Naive thymus-derived CD4-positive, alpha-beta T cell (primary cell): ENCODE results near the gene LPP. TPM values are rescaled to one million over a fixed set of nuclear protein-coding genes. Genes with fewer than 3 reads are reported as not detected.
A peak's percentile ranks its signal among the peaks of the same experiment; 100 is the strongest.

Experiments used
- ATAC-seq: fragments of 150-1000 bp; cut with Tn5 transposase; 2 replicates; pipeline ENCODE4 v1.10.0; 2021; ENCODE audit warnings: mild to moderate bottlenecking, moderate library complexity
- CTCF ChIA-PET: fragments of 350-600 bp; sonication (Branson Sonifier 250); formaldehyde crosslinking; loops from one replicate; lab custom pipeline; 2021; ENCODE audit warnings: antibody characterized with exemption; lab: Charles Lee
- POLR2A ChIA-PET: fragments of 350-600 bp; sonication (Branson Sonifier 250); formaldehyde crosslinking; loops from one replicate; lab custom pipeline; 2021; ENCODE audit warnings: antibody characterized with exemption, inconsistent platforms; lab: Charles Lee
- DNase-seq, 9 donors: peaks; one replicate each; pipeline versions ENCODE4 v3.0.0 to v3.0.0-alpha.2; 2020 to 2022; ENCODE audit warnings: mixed read lengths in 1 of 9
- H3K27ac ChIP-seq: one replicate; pipeline ENCODE4 v1.7.0; 2013; ENCODE audit warnings: mild to moderate bottlenecking, low read depth, low read length, moderate library complexity
- H3K27me3 ChIP-seq, 2 donors: one replicate each; pipeline ENCODE4 v1.7.0; 2013; ENCODE audit warnings: low read length in 2 of 2, mild to moderate bottlenecking in 2 of 2, moderate library complexity in 2 of 2; ENCODE audit not compliant: control insufficient read depth in 2 of 2, insufficient read depth in 2 of 2
- H3K36me3 ChIP-seq, 3 experiments: 1 replicate in 2 of 3; 2 replicates in 1 of 3; pipeline ENCODE4 v1.7.0; 2013; ENCODE audit warnings: low read length in 3 of 3, mild to moderate bottlenecking in 3 of 3, moderate library complexity in 1 of 3; ENCODE audit not compliant: insufficient read depth in 3 of 3, control insufficient read depth in 2 of 3
- H3K4me1 ChIP-seq, 2 donors: one replicate each; pipeline ENCODE4 v1.7.0; 2013; ENCODE audit warnings: low read length in 2 of 2, mild to moderate bottlenecking in 2 of 2, moderate library complexity in 1 of 2; ENCODE audit not compliant: control insufficient read depth in 2 of 2, insufficient read depth in 2 of 2
- H3K4me3 ChIP-seq: 2 replicates; pipeline ENCODE4 v1.7.0; 2013; ENCODE audit warnings: mild to moderate bottlenecking, low read length
- H3K9me3 ChIP-seq, 3 experiments: 1 replicate in 2 of 3; 2 replicates in 1 of 3; pipeline ENCODE4 v1.7.0; 2013; ENCODE audit warnings: low read length in 3 of 3; ENCODE audit not compliant: control insufficient read depth in 2 of 3
- H3K27ac Mint-ChIP-seq, 9 donors: one replicate each; pipeline ENCODE4 v1.8.0; 2020 to 2022; ENCODE audit warnings: mixed read lengths in 9 of 9, mild to moderate bottlenecking in 8 of 9, moderate library complexity in 5 of 9, inconsistent platforms in 2 of 9
- H3K27me3 Mint-ChIP-seq, 5 donors: one replicate each; pipeline ENCODE4 v1.8.0; 2021 to 2022; ENCODE audit warnings: mixed read lengths in 5 of 5, mild to moderate bottlenecking in 1 of 5
- H3K36me3 Mint-ChIP-seq, 5 donors: one replicate each; pipeline ENCODE4 v1.8.0; 2020 to 2022; ENCODE audit warnings: mixed read lengths in 5 of 5, mild to moderate bottlenecking in 3 of 5, inconsistent platforms in 1 of 5
- H3K4me1 Mint-ChIP-seq, 7 donors: one replicate each; pipeline ENCODE4 v1.8.0; 2020 to 2022; ENCODE audit warnings: mixed read lengths in 7 of 7, mild to moderate bottlenecking in 3 of 7, inconsistent platforms in 1 of 7
- H3K4me3 Mint-ChIP-seq, 10 donors: one replicate each; pipeline ENCODE4 v1.8.0; 2020 to 2022; ENCODE audit warnings: mild to moderate bottlenecking in 10 of 10, mixed read lengths in 10 of 10, moderate library complexity in 6 of 10, inconsistent platforms in 2 of 10
- H3K9me3 Mint-ChIP-seq, 11 donors: one replicate each; pipeline ENCODE4 v1.8.0; 2020 to 2022; ENCODE audit warnings: mixed read lengths in 11 of 11, mild to moderate bottlenecking in 4 of 11, inconsistent platforms in 1 of 11, moderate library complexity in 1 of 11
- intact Hi-C, 2 donors: fragments of 100-400 bp; cut with micrococcal nuclease; formaldehyde crosslinking; loops; one replicate each; pipeline ENCODE4 v1.15.1; 2023
- polyA plus RNA-seq, 2 donors: library from polyadenylated mRNA; unstranded; fragments of 300-500 nt; fragmentation: Illumina TruSeq; gene quantifications; one replicate each; pipeline ENCODE4 v1.2.3, GENCODE V29; 2021
- total RNA-seq, 6 experiments: library from RNA in 5 of 6; stranded (reverse) in 5 of 6; gene quantifications; 1 replicate in 5 of 6; 2 replicates in 1 of 6; pipeline ENCODE4 v1.2.3 and lab custom pipeline; 2021 to 2026

Gene LPP
- total and polyA plus RNA-seq, 7 experiments from 2014 or later = 10.3 to 95.2 (median 19.5) TPM

GRCh38 chr3:188309437-188310269 is 155.7 kb downstream of the LPP start:
- H3K4me3 ChIP-seq = no peak overlapping the region
- H3K4me3 Mint-ChIP-seq = peak overlapping the region in 2 of 10 donors; percentile 3 to 75
- H3K9me3 Mint-ChIP-seq = peaks cover 0 to 4% (median 0%) of the 10 kb centered on the region in 11 donors
- H3K4me1 ChIP-seq = no peaks in the 10 kb centered on the region
- no peaks in the 10 kb centered on the region for H3K36me3 ChIP-seq
- H3K27ac Mint-ChIP-seq = peak overlapping the region in 4 of 9 donors; percentile 10 to 77 (median 44)
- ATAC-seq (no peak), DNase-seq (peak in 1 of 9 donors; percentile 42)
- no peaks in the 10 kb centered on the region for H3K9me3 ChIP-seq
- intact Hi-C loops = loop anchor here in 1 of 2 donors (1.0 to 2.0 kb wide), 3 partner anchors 14 to 565 kb away; partner anchors contain the start of gene BCL6
- peaks cover 0 to 10% (median 0%) of the 10 kb centered on the region in 5 donors for H3K27me3 Mint-ChIP-seq
- H3K27ac ChIP-seq = no peak overlapping the region
- H3K27me3 ChIP-seq = no peaks in the 10 kb centered on the region
- POLR2A ChIA-PET = no interaction called here
- peaks cover 4 to 48% (median 21%) of the 10 kb centered on the region in 5 donors for H3K36me3 Mint-ChIP-seq
- CTCF ChIA-PET = no interaction called here
- H3K4me1 Mint-ChIP-seq = peaks cover 9 to 25% (median 14%) of the 10 kb centered on the region in 7 donors

GRCh38 chr3:188310270-188310710 is 156.3 kb downstream of the LPP start:
- no peak for ATAC-seq
- no peak for DNase-seq
- no peaks in the 10 kb centered on the region for H3K27me3 ChIP-seq
- peaks cover 0 to 4% (median 0%) of the 10 kb centered on the region in 11 donors for H3K9me3 Mint-ChIP-seq
- peaks cover 9 to 25% (median 14%) of the 10 kb centered on the region in 7 donors for H3K4me1 Mint-ChIP-seq
- intact Hi-C loops = loop anchor here in 1 of 2 donors (1.0 kb wide), 1 partner anchor 29 kb away; no protein-coding TSS in a partner anchor
- ChIA-PET CTCF (no interaction called here), POLR2A (interaction anchor here (0.7 kb wide), 1 partner anchor 93 kb away, joined by 5 read pairs; no protein-coding TSS in a partner anchor)
- no peaks in the 10 kb centered on the region for H3K9me3 ChIP-seq
- H3K27me3 Mint-ChIP-seq = peaks cover 0 to 10% (median 0%) of the 10 kb centered on the region in 5 donors
- no peaks in the 10 kb centered on the region for H3K36me3 ChIP-seq
- H3K4me3 ChIP-seq = no peak overlapping the region
- no peak overlapping the region for H3K27ac ChIP-seq
- peak overlapping the region in 3 of 9 donors; percentile 4 to 77 (median 10) for H3K27ac Mint-ChIP-seq
- H3K4me3 Mint-ChIP-seq = peak overlapping the region in 1 of 10 donors; percentile 75
- H3K36me3 Mint-ChIP-seq = peaks cover 4 to 46% (median 19%) of the 10 kb centered on the region in 5 donors
- no peaks in the 10 kb centered on the region for H3K4me1 ChIP-seq

- no peak for ATAC-seq
- POLR2A ChIA-PET = no interaction called here
- Histone ChIP-seq H3K9me3 (no peaks in the 10 kb centered on the region), H3K4me1 (no peaks in the 10 kb centered on the region), H3K4me3 (no peak overlapping the region), H3K27me3 (no peaks in the 10 kb centered on the region), H3K36me3 (no peaks in the 10 kb centered on the region), H3K27ac (no peak overlapping the region)
- Mint-ChIP-seq H3K36me3 (peaks cover 0 to 30% (median 5%) of the 10 kb centered on the region in 5 donors), H3K9me3 (peaks cover 0 to 4% (median 0%) of the 10 kb centered on the region in 11 donors), H3K4me3 (no peak overlapping the region), H3K27ac (no peak overlapping the region), H3K27me3 (peaks cover 0 to 6% (median 0%) of the 10 kb centered on the region in 5 donors), H3K4me1 (peaks cover 6 to 20% (median 14%) of the 10 kb centered on the region in 7 donors)
- DNase-seq = no peak
- intact Hi-C loops = no loop called here
- CTCF ChIA-PET = interaction anchor here (0.6 kb wide), 1 partner anchor 84 kb away, joined by 3 read pairs; no protein-coding TSS in a partner anchor
Observed at GRCh38 chr3:188315553-188315952, 161.6 kb downstream of the LPP start.

DNA sequence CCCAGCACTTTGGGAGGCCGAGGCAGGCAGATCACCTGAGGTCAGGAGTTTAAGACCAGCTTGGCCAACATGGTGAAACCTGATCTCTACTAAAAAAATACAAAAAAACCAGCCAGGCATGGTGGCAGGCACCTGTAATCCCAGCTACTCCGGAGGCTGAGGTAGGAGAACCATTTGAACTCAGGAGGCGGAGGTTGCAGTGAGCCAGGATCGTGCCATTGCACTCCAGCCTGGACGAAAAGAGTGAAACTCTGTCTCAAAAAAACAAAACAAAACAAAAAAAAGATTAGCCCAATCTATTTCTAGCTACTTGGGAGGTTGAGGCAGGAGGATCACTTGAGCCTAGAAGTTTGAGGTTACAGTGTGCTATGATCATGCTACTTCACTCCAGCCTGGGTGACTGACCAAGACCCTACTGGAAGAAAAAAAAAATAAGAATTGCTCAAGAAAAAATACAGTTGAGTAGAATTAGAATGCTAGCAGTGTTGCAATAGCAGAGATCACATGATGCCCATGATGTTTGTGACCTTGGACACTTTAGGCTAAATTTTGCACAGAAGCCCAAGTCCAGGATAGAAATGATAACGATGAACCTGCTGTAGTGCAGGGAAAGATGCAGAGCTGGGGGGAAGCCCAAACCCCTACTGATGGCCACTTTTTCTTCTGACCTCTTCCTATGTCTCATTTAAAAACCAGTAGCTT is 162.2 kb downstream of the LPP start:
- H3K27ac ChIP-seq = no peak overlapping the region
- ATAC-seq (no peak), DNase-seq (no peak)
- Mint-ChIP-seq H3K36me3 (peaks cover 0 to 32% (median 3%) of the 10 kb centered on the region in 5 donors), H3K27me3 (peaks cover 0 to 6% (median 0%) of the 10 kb centered on the region in 5 donors), H3K4me3 (no peak overlapping the region), H3K9me3 (peaks cover 0 to 4% (median 0%) of the 10 kb centered on the region in 11 donors), H3K27ac (peak overlapping the region in 1 of 9 donors; percentile 13), H3K4me1 (peaks cover 6 to 26% (median 18%) of the 10 kb centered on the region in 7 donors)
- no peaks in the 10 kb centered on the region for H3K9me3 ChIP-seq
- H3K4me3 ChIP-seq = no peak overlapping the region
- CTCF ChIA-PET = no interaction called here
- intact Hi-C loops = no loop called here
- no peaks in the 10 kb centered on the region for H3K4me1 ChIP-seq
- no peaks in the 10 kb centered on the region for H3K36me3 ChIP-seq
- POLR2A ChIA-PET = no interaction called here
- no peaks in the 10 kb centered on the region for H3K27me3 ChIP-seq

- DNase-seq = no peak
- CTCF ChIA-PET = no interaction called here
Observed at GRCh38 chr3:188316723-188317070, 162.7 kb downstream of the LPP start.

GRCh38 chr3:188319569-188319968 is 165.6 kb downstream of the LPP start:
- peaks cover 19 to 25% of the 10 kb centered on the region in 2 donors for H3K4me1 ChIP-seq
- Mint-ChIP-seq H3K27me3 (peaks cover 0 to 6% (median 0%) of the 10 kb centered on the region in 5 donors), H3K27ac (no peak overlapping the region), H3K9me3 (peaks cover 0 to 5% (median 0%) of the 10 kb centered on the region in 11 donors), H3K36me3 (peaks cover 0 to 36% (median 5%) of the 10 kb centered on the region in 5 donors), H3K4me3 (no peak overlapping the region), H3K4me1 (peaks cover 32 to 59% (median 50%) of the 10 kb centered on the region in 7 donors)
- no peak for DNase-seq
- intact Hi-C loops = no loop called here
- no peaks in the 10 kb centered on the region for H3K9me3 ChIP-seq
- no peak for ATAC-seq
- no peak overlapping the region for H3K4me3 ChIP-seq
- H3K36me3 ChIP-seq = no peaks in the 10 kb centered on the region
- H3K27ac ChIP-seq = no peak overlapping the region
- ChIA-PET POLR2A (no interaction called here), CTCF (no interaction called here)
- no peaks in the 10 kb centered on the region for H3K27me3 ChIP-seq

More at GRCh38 chr3:188316723-188317070, 162.7 kb downstream of the LPP start:
- no peaks in the 10 kb centered on the region for H3K4me1 ChIP-seq
- Mint-ChIP-seq H3K36me3 (peaks cover 0 to 31% (median 0%) of the 10 kb centered on the region in 5 donors), H3K27me3 (peaks cover 0 to 6% (median 0%) of the 10 kb centered on the region in 5 donors), H3K4me3 (no peak overlapping the region), H3K27ac (peak overlapping the region in 1 of 9 donors; percentile 13), H3K4me1 (peaks cover 6 to 31% (median 21%) of the 10 kb centered on the region in 7 donors), H3K9me3 (peaks cover 0 to 4% (median 0%) of the 10 kb centered on the region in 11 donors)
- intact Hi-C loops = no loop called here
- H3K27me3 ChIP-seq = no peaks in the 10 kb centered on the region
- no peak for ATAC-seq
- H3K27ac ChIP-seq = no peak overlapping the region
- no peaks in the 10 kb centered on the region for H3K36me3 ChIP-seq
- POLR2A ChIA-PET = no interaction called here
- H3K9me3 ChIP-seq = no peaks in the 10 kb centered on the region
- H3K4me3 ChIP-seq = no peak overlapping the region
